ENCODE data around the gene TBX3.

The TBX3 gene

DNA sequence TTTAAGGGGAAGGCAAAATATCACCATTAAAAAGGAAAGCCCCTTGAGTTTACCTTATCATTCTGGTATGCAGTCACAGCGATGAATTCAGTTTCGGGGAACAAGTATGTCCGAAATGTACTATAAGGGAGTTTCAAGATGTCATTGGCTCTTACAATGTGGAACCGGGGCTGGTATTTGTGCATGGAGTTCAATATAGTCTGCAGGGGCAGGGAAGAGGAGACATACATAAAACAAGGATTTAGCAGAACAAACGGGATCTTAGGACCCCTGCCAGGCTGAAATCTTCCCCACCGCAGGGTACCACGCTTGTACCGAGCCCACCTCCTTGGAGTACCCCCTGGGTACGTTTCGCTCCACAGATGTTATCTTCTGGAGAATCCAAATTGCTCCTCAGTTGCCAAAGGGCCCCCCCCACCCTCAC is 4.5 kb downstream of the TBX3 start:
- no peak overlapping the region for H3K9ac ChIP-seq (ENCODE audit: low read length)
- no peak overlapping the region for H3K27ac ChIP-seq (ENCODE audit: low read length)
- no peaks in the 10 kb centered on the region for H3F3A ChIP-seq (ENCODE audit: insufficient read depth, low read length)
- no peak overlapping the region for H2AFZ ChIP-seq (ENCODE audit: low read length)
- TF ChIP-seq, protein P1, sequence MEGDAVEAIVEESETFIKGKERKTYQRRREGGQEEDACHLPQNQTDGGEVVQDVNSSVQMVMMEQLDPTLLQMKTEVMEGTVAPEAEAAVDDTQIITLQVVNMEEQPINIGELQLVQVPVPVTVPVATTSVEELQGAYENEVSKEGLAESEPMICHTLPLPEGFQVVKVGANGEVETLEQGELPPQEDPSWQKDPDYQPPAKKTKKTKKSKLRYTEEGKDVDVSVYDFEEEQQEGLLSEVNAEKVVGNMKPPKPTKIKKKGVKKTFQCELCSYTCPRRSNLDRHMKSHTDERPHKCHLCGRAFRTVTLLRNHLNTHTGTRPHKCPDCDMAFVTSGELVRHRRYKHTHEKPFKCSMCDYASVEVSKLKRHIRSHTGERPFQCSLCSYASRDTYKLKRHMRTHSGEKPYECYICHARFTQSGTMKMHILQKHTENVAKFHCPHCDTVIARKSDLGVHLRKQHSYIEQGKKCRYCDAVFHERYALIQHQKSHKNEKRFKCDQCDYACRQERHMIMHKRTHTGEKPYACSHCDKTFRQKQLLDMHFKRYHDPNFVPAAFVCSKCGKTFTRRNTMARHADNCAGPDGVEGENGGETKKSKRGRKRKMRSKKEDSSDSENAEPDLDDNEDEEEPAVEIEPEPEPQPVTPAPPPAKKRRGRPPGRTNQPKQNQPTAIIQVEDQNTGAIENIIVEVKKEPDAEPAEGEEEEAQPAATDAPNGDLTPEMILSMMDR (IDR thresholded peaks at IDR 0.05; ENCODE audit: low read length), result no peak
- no peak for TF ChIP-seq EZH2 (optimal IDR thresholded peaks at IDR 0.05; ENCODE audit: low read depth, low read length)
- TF ChIP-seq EZH2phosphoT487 (IDR thresholded peaks at IDR 0.05; ENCODE audit: low read length), result no peak
- no peaks in the 10 kb centered on the region for H3K79me2 ChIP-seq (ENCODE audit: low read length)
- H3K4me1 ChIP-seq (ENCODE audit: low read length), result no peaks in the 10 kb centered on the region
- no peak overlapping the region for H3K4me3 ChIP-seq (ENCODE audit: low read length)
- no peak overlapping the region for H3K4me2 ChIP-seq (ENCODE audit: low read depth, low read length)
- no peaks in the 10 kb centered on the region for H3K9me2 ChIP-seq (replicated peaks; ENCODE audit: insufficient read depth, low read length)
- H3K9me3 ChIP-seq (replicated peaks; ENCODE audit: insufficient read depth, low read length), result no peaks in the 10 kb centered on the region
- no peaks in the 10 kb centered on the region for H3K27me3 ChIP-seq (replicated peaks; ENCODE audit: insufficient read depth, low read length)
- no peak for DNase-seq
- H3K36me3 ChIP-seq (replicated peaks; ENCODE audit: insufficient read depth, low read length), result no peaks in the 10 kb centered on the region
- no peaks in the 10 kb centered on the region for H4K20me1 ChIP-seq (ENCODE audit: insufficient read depth, low read length)

DNA sequence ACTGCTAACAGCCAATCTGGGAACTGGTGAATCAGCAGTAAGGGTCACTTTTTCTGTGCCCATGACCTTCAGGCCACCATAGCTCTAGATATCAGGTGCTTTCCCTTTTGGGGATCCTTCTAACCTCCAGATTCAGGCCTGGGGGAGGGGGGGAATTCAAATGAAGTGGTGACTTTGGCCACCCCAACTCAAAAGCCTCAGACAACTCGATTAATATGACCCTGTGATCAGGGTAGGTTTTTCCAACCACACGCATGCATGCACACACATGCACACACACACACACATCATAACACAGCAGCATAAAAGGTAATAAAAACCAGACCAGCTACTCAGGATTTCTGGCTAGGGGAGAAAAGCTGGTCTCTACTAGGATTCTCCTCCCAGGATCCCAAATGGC is 5.3 kb downstream of the TBX3 start:
- Histone ChIP-seq H2AFZ (ENCODE audit: low read length) (no peak overlapping the region), H3K27ac (ENCODE audit: low read length) (no peak overlapping the region), H3K79me2 (ENCODE audit: low read length) (no peaks in the 10 kb centered on the region), H3K9ac (ENCODE audit: low read length) (no peak overlapping the region), H3K27me3 (replicated peaks; ENCODE audit: insufficient read depth, low read length) (no peaks in the 10 kb centered on the region), H3K4me3 (ENCODE audit: low read length) (no peak overlapping the region), H3F3A (ENCODE audit: insufficient read depth, low read length) (no peaks in the 10 kb centered on the region), H3K4me2 (ENCODE audit: low read depth, low read length) (no peak overlapping the region), H3K9me2 (replicated peaks; ENCODE audit: insufficient read depth, low read length) (no peaks in the 10 kb centered on the region), H3K9me3 (replicated peaks; ENCODE audit: insufficient read depth, low read length) (no peaks in the 10 kb centered on the region), H3K4me1 (ENCODE audit: low read length) (no peaks in the 10 kb centered on the region), H4K20me1 (ENCODE audit: insufficient read depth, low read length) (no peaks in the 10 kb centered on the region), H3K36me3 (replicated peaks; ENCODE audit: insufficient read depth, low read length) (no peaks in the 10 kb centered on the region)
- TF ChIP-seq EZH2 (optimal IDR thresholded peaks at IDR 0.05; ENCODE audit: low read depth, low read length), result no peak
- no peak for TF ChIP-seq EZH2phosphoT487 (IDR thresholded peaks at IDR 0.05; ENCODE audit: low read length)
- TF ChIP-seq, protein P1 (IDR thresholded peaks at IDR 0.05; ENCODE audit: low read length), result no peak
- no peak for DNase-seq

DNA sequence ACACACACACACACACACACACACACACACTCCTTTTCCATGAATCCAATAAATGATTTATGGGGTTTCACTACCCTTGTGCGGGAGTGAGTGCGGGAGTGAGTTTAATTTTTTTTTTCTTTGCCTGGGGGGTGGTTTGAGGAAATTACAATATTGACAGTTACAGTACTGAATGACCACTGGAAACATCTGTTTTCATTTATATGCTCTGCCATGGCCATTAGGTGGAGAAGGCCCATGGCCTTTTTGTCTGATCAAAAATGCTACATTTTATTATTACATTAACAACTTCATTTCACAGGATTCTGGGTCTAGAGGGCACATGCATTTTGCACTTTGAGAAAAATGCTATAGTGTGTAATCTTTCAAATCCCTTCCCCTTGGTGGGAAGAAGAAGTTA is 5.9 kb downstream of the TBX3 start:
- H3K9me2 ChIP-seq (replicated peaks; ENCODE audit: insufficient read depth, low read length), result no peaks in the 10 kb centered on the region
- H3K36me3 ChIP-seq (replicated peaks; ENCODE audit: insufficient read depth, low read length), result no peaks in the 10 kb centered on the region
- H3K9me3 ChIP-seq (replicated peaks; ENCODE audit: insufficient read depth, low read length), result no peaks in the 10 kb centered on the region
- TF ChIP-seq, protein P1 (IDR thresholded peaks at IDR 0.05; ENCODE audit: low read length), result no peak
- TF ChIP-seq EZH2 (optimal IDR thresholded peaks at IDR 0.05; ENCODE audit: low read depth, low read length) (no peak), EZH2phosphoT487 (IDR thresholded peaks at IDR 0.05; ENCODE audit: low read length) (no peak)
- H3F3A ChIP-seq (ENCODE audit: insufficient read depth, low read length), result no peaks in the 10 kb centered on the region
- no peak overlapping the region for H2AFZ ChIP-seq (ENCODE audit: low read length)
- H3K79me2 ChIP-seq (ENCODE audit: low read length), result no peaks in the 10 kb centered on the region
- H3K4me3 ChIP-seq (ENCODE audit: low read length), result no peak overlapping the region
- no peak for DNase-seq
- H3K27me3 ChIP-seq (replicated peaks; ENCODE audit: insufficient read depth, low read length), result no peaks in the 10 kb centered on the region; the same call in 1 of the 2 replicates
- no peak overlapping the region for H3K4me2 ChIP-seq (ENCODE audit: low read depth, low read length)
- H3K4me1 ChIP-seq (ENCODE audit: low read length), result no peaks in the 10 kb centered on the region
- no peaks in the 10 kb centered on the region for H4K20me1 ChIP-seq (ENCODE audit: insufficient read depth, low read length)
- no peak overlapping the region for H3K27ac ChIP-seq (ENCODE audit: low read length)
- no peak overlapping the region for H3K9ac ChIP-seq (ENCODE audit: low read length)

Measured in MM.1S (cell line).